SK-N-SH (cell line): ENCODE results near the gene USP14. TPM values are rescaled to one million over a fixed set of nuclear protein-coding genes. Genes with fewer than 3 reads are reported as not detected.
A peak's percentile ranks its signal among the peaks of the same experiment; 100 is the strongest.

ENCODE experiments used
- CTCF ChIA-PET: fragments of 300-600, 350-600 bp; formaldehyde crosslinking; extraction: SDS; loops from one replicate; lab custom pipeline; 2021; lab: Yijun Ruan, JAX
- POLR2A ChIA-PET: fragments of 350-600 bp; sonication (Branson Sonifier 250); formaldehyde crosslinking; extraction: SDS; loops from one replicate; lab custom pipeline; 2020; ENCODE audit warnings: antibody characterized with exemption, inconsistent platforms; lab: Yijun Ruan, JAX
- DNase-seq: peaks from one replicate; pipeline ENCODE4 v3.0.0; 2012
- H2AFZ ChIP-seq: fragments of 200-600 bp; sonication (generic); 2 replicates; pipeline ENCODE4 v1.8.1; 2016; ENCODE audit warnings: antibody characterized with exemption, mild to moderate bottlenecking, low read depth
- H3F3A ChIP-seq: fragments of 200-600 bp; sonication (generic); replicated peaks from 2 replicates; pipeline ENCODE3; 2016; ENCODE audit warnings: antibody characterized with exemption, mild to moderate bottlenecking; ENCODE audit not compliant: insufficient read depth
- H3K27ac ChIP-seq, 2 experiments: fragments of 200-500 bp in 1 of 2; fragments of 200-600 bp in 1 of 2; sonication (Bioruptor generic) in 1 of 2; sonication (generic), shearing (Covaris generic) in 1 of 2; 2 replicates each; pipeline versions ENCODE4 v1.5.1 to v1.6.1; 2014 to 2016; ENCODE audit warnings: low read depth in 2 of 2, inconsistent platforms in 1 of 2, low read length in 1 of 2, mild to moderate bottlenecking in 1 of 2, mixed read lengths in 1 of 2
- H3K27me3 ChIP-seq: fragments of 200-600 bp; sonication (generic), shearing (Covaris generic); 2 replicates; pipeline ENCODE4 v1.6.1; 2016; ENCODE audit warnings: mixed run types; ENCODE audit not compliant: insufficient read depth
- H3K36me3 ChIP-seq, 2 experiments: fragments of 200-500 bp in 1 of 2; fragments of 200-600 bp in 1 of 2; sonication (Bioruptor generic) in 1 of 2; sonication (generic) in 1 of 2; replicated peaks in 1 of 2; 2 replicates each; pipeline versions ENCODE3 to v1.5.1; 2014 to 2016; ENCODE audit warnings: low read length in 1 of 2, mild to moderate bottlenecking in 1 of 2; ENCODE audit not compliant: insufficient read depth in 2 of 2, control insufficient read depth in 1 of 2
- H3K4me1 ChIP-seq, 2 experiments: fragments of 200-500 bp in 1 of 2; fragments of 200-600 bp in 1 of 2; sonication (Bioruptor generic) in 1 of 2; sonication (generic), shearing (Covaris generic) in 1 of 2; 2 replicates each; pipeline versions ENCODE4 v1.5.1 to v1.6.1; 2014 to 2016; ENCODE audit warnings: low read depth in 1 of 2, low read length in 1 of 2, mixed run types in 1 of 2; ENCODE audit not compliant: insufficient read depth in 2 of 2, control insufficient read depth in 1 of 2
- H3K4me2 ChIP-seq: fragments of 200-600 bp; sonication (generic), shearing (Covaris generic); 2 replicates; pipeline ENCODE4 v1.6.1; 2017; ENCODE audit warnings: mixed run types
- H3K4me3 ChIP-seq, 2 experiments: fragments of 200-500 bp in 1 of 2; fragments of 200-600 bp in 1 of 2; sonication (Bioruptor generic) in 1 of 2; sonication (generic), shearing (Covaris generic) in 1 of 2; 2 replicates each; pipeline versions ENCODE4 v1.5.1 to v1.8.1; 2014 to 2016; ENCODE audit warnings: low read depth in 2 of 2, inconsistent platforms in 1 of 2, low read length in 1 of 2, mild to moderate bottlenecking in 1 of 2, mixed read lengths in 1 of 2, moderate library complexity in 1 of 2
- H3K79me2 ChIP-seq: fragments of 200-600 bp; sonication (generic); 2 replicates; pipeline ENCODE4 v1.8.1; 2017; ENCODE audit warnings: mild to moderate bottlenecking; ENCODE audit not compliant: insufficient read depth
- H3K9ac ChIP-seq: fragments of 200-600 bp; sonication (generic); 2 replicates; pipeline ENCODE4 v1.6.1; 2017; ENCODE audit warnings: mixed run types
- H3K9me2 ChIP-seq: fragments of 200-600 bp; sonication (generic); 2 replicates; pipeline ENCODE4 v1.6.1; 2017; ENCODE audit warnings: mixed run types
- H3K9me3 ChIP-seq: fragments of 200-600 bp; sonication (generic); 2 replicates; pipeline ENCODE4 v1.6.1; 2017; ENCODE audit warnings: mixed run types, mild to moderate bottlenecking, moderate library complexity
- H4K20me1 ChIP-seq: fragments of 200-600 bp; sonication (generic); 2 replicates; pipeline ENCODE4 v1.6.1; 2017; ENCODE audit warnings: mild to moderate bottlenecking, mixed run types; ENCODE audit not compliant: insufficient read depth
- CHD2 ChIP-seq: fragments of 150-350 bp; IDR thresholded peaks from 2 replicates; pipeline ENCODE4 v1.6.1; 2018; ENCODE audit warnings: low read length; ENCODE audit not compliant: partially characterized antibody
- EP300 ChIP-seq, 2 experiments: IDR thresholded peaks; 2 replicates each; pipeline versions ENCODE4 v1.4.0 to v1.6.1; 2012; ENCODE audit warnings: borderline replicate concordance in 1 of 2, low read depth in 1 of 2, low read length in 1 of 2
- EZH2phosphoT487 ChIP-seq: fragments of 200-600 bp; sonication (generic); IDR thresholded peaks from 2 replicates; pipeline ENCODE4 v1.6.1; 2017; ENCODE audit warnings: low read depth, mixed run types, mild to moderate bottlenecking, antibody characterized with exemption, moderate library complexity, borderline replicate concordance
- FOXM1 ChIP-seq: IDR thresholded peaks from 2 replicates; pipeline ENCODE4 v1.4.0; 2012; ENCODE audit warnings: low read depth, mild to moderate bottlenecking
- GABPA ChIP-seq: IDR thresholded peaks from 2 replicates; pipeline ENCODE4 v1.4.0; 2012; ENCODE audit warnings: low read depth, mild to moderate bottlenecking
- GATA2 ChIP-seq: sonication (generic); formaldehyde crosslinking; IDR thresholded peaks from 2 replicates; pipeline ENCODE4 v1.5.0; 2020; ENCODE audit warnings: mild to moderate bottlenecking, missing genetic modification reagents
- JUND ChIP-seq: IDR thresholded peaks from 2 replicates; pipeline ENCODE4 v1.4.0; 2012
- MEF2A ChIP-seq: IDR thresholded peaks from 2 replicates; pipeline ENCODE4 v1.4.0; 2012; ENCODE audit warnings: low read depth, borderline replicate concordance
- MXI1 ChIP-seq: IDR thresholded peaks from 2 replicates; pipeline ENCODE4 v1.6.1; 2012; ENCODE audit warnings: mild to moderate bottlenecking, low read depth, low read length, improper control_type of control experiment
- NFIC ChIP-seq: IDR thresholded peaks from 2 replicates; pipeline ENCODE4 v1.4.0; 2012; ENCODE audit warnings: borderline replicate concordance
- NRF1 ChIP-seq: IDR thresholded peaks from 2 replicates; pipeline ENCODE4 v1.6.1; 2012; ENCODE audit warnings: low read depth, mild to moderate bottlenecking, low read length
- POLR2AphosphoS5 ChIP-seq: IDR thresholded peaks from 2 replicates; pipeline ENCODE4 v1.6.1; 2012; ENCODE audit warnings: low read depth, low read length
- RAD21 ChIP-seq: IDR thresholded peaks from 2 replicates; pipeline ENCODE4 v1.6.1; 2012; ENCODE audit warnings: mild to moderate bottlenecking, low read length
- RCOR1 ChIP-seq: fragments of 150-350 bp; IDR thresholded peaks from 2 replicates; pipeline ENCODE4 v1.6.1; 2017; ENCODE audit warnings: antibody characterized with exemption, low read length
- SIN3A ChIP-seq: IDR thresholded peaks from 2 replicates; pipeline ENCODE4 v1.6.1; 2012; ENCODE audit warnings: low read depth, mild to moderate bottlenecking, low read length, moderate library complexity, borderline replicate concordance
- TAF1 ChIP-seq: IDR thresholded peaks from 2 replicates; pipeline ENCODE4 v1.6.1; 2012; ENCODE audit warnings: low read depth, mild to moderate bottlenecking, low read length, moderate library complexity, borderline replicate concordance
- TCF12 ChIP-seq: IDR thresholded peaks from 2 replicates; pipeline ENCODE4 v1.4.0; 2012
- YY1 ChIP-seq: IDR thresholded peaks from 2 replicates; pipeline ENCODE4 v1.4.0; 2012; ENCODE audit warnings: low read depth, mild to moderate bottlenecking
- WGBS: methylation state at CpG from one replicate; pipeline ENCODE4 v1.1.6; 2017; ENCODE audit warnings: low lambda C conversion rate; 5-methylcytosine and 5-hydroxymethylcytosine counted together
- polyA plus RNA-seq, 3 experiments: library from polyadenylated mRNA; depleted of rRNA; stranded (reverse); fragments of >200 nt; gene quantifications; 2 replicates each; pipeline ENCODE4 v1.2.3, GENCODE V29; 2012
- TF ChIP-seq, protein P1 (sequence below): fragments of 150-350 bp; IDR thresholded peaks from 2 replicates; pipeline ENCODE4 v1.6.1; 2017; ENCODE audit warnings: antibody characterized with exemption, low read length, low read depth, borderline replicate concordance
- TF ChIP-seq, protein P2 (sequence below): IDR thresholded peaks from 2 replicates; pipeline ENCODE4 v1.4.0; 2012; ENCODE audit warnings: low read depth
- TF ChIP-seq, protein P3 (sequence below): fragments of 200-600 bp; sonication (generic); IDR thresholded peaks from 2 replicates; pipeline ENCODE4 v1.6.1; 2017; ENCODE audit warnings: antibody characterized with exemption, mild to moderate bottlenecking, moderate library complexity
- TF ChIP-seq, protein P4 (sequence below): IDR thresholded peaks from 2 replicates; pipeline ENCODE4; 2012
- TF ChIP-seq, protein P5 (sequence below): IDR thresholded peaks from 2 replicates; pipeline ENCODE4 v1.4.0; 2012; ENCODE audit warnings: low read depth, borderline replicate concordance
- TF ChIP-seq, protein P6 (sequence below): fragments of 150-350 bp; IDR thresholded peaks from 2 replicates; pipeline ENCODE4 v1.6.1; 2016; ENCODE audit warnings: mild to moderate bottlenecking, low read depth, low read length

USP14 gene
- polyA plus RNA-seq, 1 of the 3 experiments (the other 2 are of a cell fraction), result 22.0 TPM

DNA sequence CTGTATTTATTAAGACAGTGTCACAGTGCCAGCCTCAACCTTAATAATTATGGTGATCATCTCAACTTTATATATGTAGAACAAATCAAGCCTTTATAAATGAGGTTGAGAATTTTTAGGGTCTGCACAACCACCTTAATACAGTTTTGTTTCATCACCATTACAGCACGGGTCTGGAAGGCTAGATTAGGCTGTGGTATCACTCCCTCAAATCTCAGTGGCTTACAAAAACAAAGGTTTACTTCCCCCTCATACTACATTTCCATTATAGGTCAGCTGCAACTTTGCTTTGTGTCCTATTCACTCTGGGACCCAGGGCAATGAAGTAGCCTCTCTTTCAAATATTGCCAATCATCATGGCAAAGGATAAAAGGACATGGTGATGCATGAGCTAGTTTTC lies 23.3 kb upstream of the USP14 start:
- TF ChIP-seq TCF12 (no peak), MXI1 (no peak), EP300 (IDR thresholded peaks at IDR 0.05; ENCODE audit: borderline replicate concordance in 1 of 2, low read depth in 1 of 2, low read length in 1 of 2) (no peak), MEF2A (no peak), FOXM1 (no peak), NFIC (no peak)
- TF ChIP-seq, protein P1, sequence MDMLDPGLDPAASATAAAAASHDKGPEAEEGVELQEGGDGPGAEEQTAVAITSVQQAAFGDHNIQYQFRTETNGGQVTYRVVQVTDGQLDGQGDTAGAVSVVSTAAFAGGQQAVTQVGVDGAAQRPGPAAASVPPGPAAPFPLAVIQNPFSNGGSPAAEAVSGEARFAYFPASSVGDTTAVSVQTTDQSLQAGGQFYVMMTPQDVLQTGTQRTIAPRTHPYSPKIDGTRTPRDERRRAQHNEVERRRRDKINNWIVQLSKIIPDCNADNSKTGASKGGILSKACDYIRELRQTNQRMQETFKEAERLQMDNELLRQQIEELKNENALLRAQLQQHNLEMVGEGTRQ, result no peak
- 0% methylated on average over 1 of the region's 1 CpG for WGBS
- H3K4me2 ChIP-seq, result no peak overlapping the region
- H3K27me3 ChIP-seq, result no peaks in the 10 kb centered on the region
- no peaks in the 10 kb centered on the region for H3K36me3 ChIP-seq
- no peaks in the 10 kb centered on the region for H3K9me3 ChIP-seq
- no peak for DNase-seq
- ChIA-PET CTCF (interaction anchor here (0.8 kb wide), 1 partner anchor 489 kb away, joined by 3 read pairs; no protein-coding TSS in a partner anchor), POLR2A (no interaction called here)
- H3K9ac ChIP-seq, result no peak overlapping the region
- H3K79me2 ChIP-seq, result no peaks in the 10 kb centered on the region
- H4K20me1 ChIP-seq, result no peaks in the 10 kb centered on the region
- H2AFZ ChIP-seq, result no peak overlapping the region
- no peaks in the 10 kb centered on the region for H3F3A ChIP-seq
- H3K9me2 ChIP-seq, result no peaks in the 10 kb centered on the region
- no peak overlapping the region for H3K27ac ChIP-seq
- H3K4me1 ChIP-seq, result no peaks in the 10 kb centered on the region
- no peak overlapping the region for H3K4me3 ChIP-seq

DNA sequence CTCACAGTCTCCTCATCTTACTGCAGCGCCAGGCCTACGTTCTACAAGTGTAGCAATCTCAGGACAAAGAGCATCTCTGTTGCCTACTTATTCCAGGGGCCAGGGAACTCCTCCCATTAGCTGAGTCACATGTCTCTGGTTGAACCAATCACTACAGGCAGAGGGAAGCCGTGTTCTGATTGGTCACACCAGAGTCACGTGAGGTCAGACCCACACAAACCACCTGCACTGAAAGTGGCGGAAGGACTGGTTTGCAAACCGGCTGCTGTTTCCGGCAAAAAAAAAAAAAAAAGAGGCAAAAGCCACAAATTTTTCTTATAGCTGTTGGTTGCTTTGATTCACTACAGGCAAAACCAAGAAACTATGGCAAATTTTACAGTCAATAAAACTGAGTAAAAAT lies 21.9 kb upstream of the USP14 start:
- no peaks in the 10 kb centered on the region for H3K79me2 ChIP-seq
- H2AFZ ChIP-seq, result no peak overlapping the region
- H3K4me1 ChIP-seq, result no peaks in the 10 kb centered on the region
- no peak overlapping the region for H3K4me2 ChIP-seq
- H3F3A ChIP-seq, result no peaks in the 10 kb centered on the region
- 77% methylated on average over 7 of the region's 7 CpGs for WGBS
- no peak overlapping the region for H3K27ac ChIP-seq
- TF ChIP-seq SIN3A (no peak), CHD2 (no peak), JUND (no peak), RAD21 (no peak), YY1 (no peak), GABPA (no peak), RCOR1 (no peak), TAF1 (no peak), NRF1 (no peak), GATA2 (CRISPR knock-in tag) (no peak), POLR2AphosphoS5 (no peak), EZH2phosphoT487 (no peak), TCF12 (no peak)
- TF ChIP-seq, protein P2, sequence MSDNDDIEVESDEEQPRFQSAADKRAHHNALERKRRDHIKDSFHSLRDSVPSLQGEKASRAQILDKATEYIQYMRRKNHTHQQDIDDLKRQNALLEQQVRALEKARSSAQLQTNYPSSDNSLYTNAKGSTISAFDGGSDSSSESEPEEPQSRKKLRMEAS, result no peak
- TF ChIP-seq, protein P3, sequence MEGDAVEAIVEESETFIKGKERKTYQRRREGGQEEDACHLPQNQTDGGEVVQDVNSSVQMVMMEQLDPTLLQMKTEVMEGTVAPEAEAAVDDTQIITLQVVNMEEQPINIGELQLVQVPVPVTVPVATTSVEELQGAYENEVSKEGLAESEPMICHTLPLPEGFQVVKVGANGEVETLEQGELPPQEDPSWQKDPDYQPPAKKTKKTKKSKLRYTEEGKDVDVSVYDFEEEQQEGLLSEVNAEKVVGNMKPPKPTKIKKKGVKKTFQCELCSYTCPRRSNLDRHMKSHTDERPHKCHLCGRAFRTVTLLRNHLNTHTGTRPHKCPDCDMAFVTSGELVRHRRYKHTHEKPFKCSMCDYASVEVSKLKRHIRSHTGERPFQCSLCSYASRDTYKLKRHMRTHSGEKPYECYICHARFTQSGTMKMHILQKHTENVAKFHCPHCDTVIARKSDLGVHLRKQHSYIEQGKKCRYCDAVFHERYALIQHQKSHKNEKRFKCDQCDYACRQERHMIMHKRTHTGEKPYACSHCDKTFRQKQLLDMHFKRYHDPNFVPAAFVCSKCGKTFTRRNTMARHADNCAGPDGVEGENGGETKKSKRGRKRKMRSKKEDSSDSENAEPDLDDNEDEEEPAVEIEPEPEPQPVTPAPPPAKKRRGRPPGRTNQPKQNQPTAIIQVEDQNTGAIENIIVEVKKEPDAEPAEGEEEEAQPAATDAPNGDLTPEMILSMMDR, result no peak
- TF ChIP-seq, protein P1, result no peak
- TF ChIP-seq, protein P4, sequence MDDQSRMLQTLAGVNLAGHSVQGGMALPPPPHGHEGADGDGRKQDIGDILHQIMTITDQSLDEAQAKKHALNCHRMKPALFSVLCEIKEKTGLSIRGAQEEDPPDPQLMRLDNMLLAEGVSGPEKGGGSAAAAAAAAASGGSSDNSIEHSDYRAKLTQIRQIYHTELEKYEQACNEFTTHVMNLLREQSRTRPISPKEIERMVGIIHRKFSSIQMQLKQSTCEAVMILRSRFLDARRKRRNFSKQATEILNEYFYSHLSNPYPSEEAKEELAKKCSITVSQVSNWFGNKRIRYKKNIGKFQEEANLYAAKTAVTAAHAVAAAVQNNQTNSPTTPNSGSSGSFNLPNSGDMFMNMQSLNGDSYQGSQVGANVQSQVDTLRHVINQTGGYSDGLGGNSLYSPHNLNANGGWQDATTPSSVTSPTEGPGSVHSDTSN, result no peak
- TF ChIP-seq, protein P5, sequence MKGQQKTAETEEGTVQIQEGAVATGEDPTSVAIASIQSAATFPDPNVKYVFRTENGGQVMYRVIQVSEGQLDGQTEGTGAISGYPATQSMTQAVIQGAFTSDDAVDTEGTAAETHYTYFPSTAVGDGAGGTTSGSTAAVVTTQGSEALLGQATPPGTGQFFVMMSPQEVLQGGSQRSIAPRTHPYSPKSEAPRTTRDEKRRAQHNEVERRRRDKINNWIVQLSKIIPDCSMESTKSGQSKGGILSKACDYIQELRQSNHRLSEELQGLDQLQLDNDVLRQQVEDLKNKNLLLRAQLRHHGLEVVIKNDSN, result no peak
- TF ChIP-seq, protein P6, sequence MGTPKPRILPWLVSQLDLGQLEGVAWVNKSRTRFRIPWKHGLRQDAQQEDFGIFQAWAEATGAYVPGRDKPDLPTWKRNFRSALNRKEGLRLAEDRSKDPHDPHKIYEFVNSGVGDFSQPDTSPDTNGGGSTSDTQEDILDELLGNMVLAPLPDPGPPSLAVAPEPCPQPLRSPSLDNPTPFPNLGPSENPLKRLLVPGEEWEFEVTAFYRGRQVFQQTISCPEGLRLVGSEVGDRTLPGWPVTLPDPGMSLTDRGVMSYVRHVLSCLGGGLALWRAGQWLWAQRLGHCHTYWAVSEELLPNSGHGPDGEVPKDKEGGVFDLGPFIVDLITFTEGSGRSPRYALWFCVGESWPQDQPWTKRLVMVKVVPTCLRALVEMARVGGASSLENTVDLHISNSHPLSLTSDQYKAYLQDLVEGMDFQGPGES, result no peak
- peak; percentile 25 for DNase-seq
- H3K27me3 ChIP-seq, result no peaks in the 10 kb centered on the region
- no peaks in the 10 kb centered on the region for H4K20me1 ChIP-seq
- H3K4me3 ChIP-seq, result no peak overlapping the region
- no peaks in the 10 kb centered on the region for H3K36me3 ChIP-seq
- no peaks in the 10 kb centered on the region for H3K9me2 ChIP-seq
- CTCF ChIA-PET, result no interaction called here
- POLR2A ChIA-PET, result no interaction called here
- no peak overlapping the region for H3K9ac ChIP-seq
- no peaks in the 10 kb centered on the region for H3K9me3 ChIP-seq
